Neuron (in vitro differentiated cells): ENCODE data around the gene CEACAM5.

Experiments
- H2AFZ ChIP-seq: one replicate; pipeline ENCODE4 v1.6.1; 2013; ENCODE audit warnings: low read depth, mild to moderate bottlenecking, inconsistent platforms, low read length, moderate library complexity
- H3K27me3 ChIP-seq: one replicate; pipeline ENCODE4 v1.6.1; 2013; ENCODE audit warnings: low read length; ENCODE audit not compliant: insufficient read depth
- H3K36me3 ChIP-seq: one replicate; pipeline ENCODE4 v1.6.1; 2013; ENCODE audit warnings: low read length; ENCODE audit not compliant: insufficient read depth
- H3K4me1 ChIP-seq: one replicate; pipeline ENCODE4 v1.6.1; 2013; ENCODE audit warnings: low read length; ENCODE audit not compliant: insufficient read depth
- H3K4me3 ChIP-seq: 2 replicates; pipeline ENCODE4 v1.5.1; 2013; ENCODE audit warnings: mild to moderate bottlenecking, low read length, moderate library complexity
- H3K9me3 ChIP-seq: one replicate; pipeline ENCODE4 v1.6.1; 2013; ENCODE audit warnings: low read length

The CEACAM5 gene

DNA sequence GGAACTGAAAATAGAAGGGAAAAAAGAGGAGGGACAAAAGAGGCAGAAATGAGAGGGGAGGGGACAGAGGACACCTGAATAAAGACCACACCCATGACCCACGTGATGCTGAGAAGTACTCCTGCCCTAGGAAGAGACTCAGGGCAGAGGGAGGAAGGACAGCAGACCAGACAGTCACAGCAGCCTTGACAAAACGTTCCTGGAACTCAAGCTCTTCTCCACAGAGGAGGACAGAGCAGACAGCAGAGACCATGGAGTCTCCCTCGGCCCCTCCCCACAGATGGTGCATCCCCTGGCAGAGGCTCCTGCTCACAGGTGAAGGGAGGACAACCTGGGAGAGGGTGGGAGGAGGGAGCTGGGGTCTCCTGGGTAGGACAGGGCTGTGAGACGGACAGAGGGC lies at the start of gene CEACAM5:
Gene CEACAM5, plus strand, starts transcription at position 146 of the 400 bp plus-strand sequence. Its CDS starts 106 bp downstream, at position 252.
- H3K4me3 ChIP-seq = no peak within 1 kb of the TSS
- no peaks in the 10 kb centered on the region for H3K4me1 ChIP-seq
- H3K27me3 ChIP-seq = peaks cover 49% of the 10 kb centered on the region
- no peaks in the 10 kb centered on the region for H3K36me3 ChIP-seq
- H3K9me3 ChIP-seq = no peaks in the 10 kb centered on the region
- H2AFZ ChIP-seq = no peak within 1 kb of the TSS

DNA sequence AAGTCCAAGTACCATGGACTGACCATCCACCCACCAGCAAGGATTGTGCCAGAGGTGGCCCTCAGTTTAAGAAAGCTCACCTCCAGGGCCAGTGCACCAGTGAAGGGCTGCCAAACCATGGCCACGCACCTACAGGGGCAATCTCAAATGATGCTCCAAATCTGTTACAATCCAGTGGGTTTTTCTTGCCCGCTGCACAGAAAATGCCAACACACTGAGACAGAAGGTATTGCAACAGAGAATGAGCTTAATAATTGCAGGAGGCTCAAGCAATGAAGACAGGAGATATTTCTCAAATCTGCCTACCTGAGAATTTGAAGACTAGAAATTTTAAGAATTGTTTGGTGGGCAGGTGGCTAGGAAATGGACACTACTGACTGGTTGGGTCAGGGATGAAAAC lies 42.4 kb upstream of the CEACAM5 start:
- H3K4me3 ChIP-seq = no peak overlapping the region
- H3K9me3 ChIP-seq = peaks cover 3% of the 10 kb centered on the region
- H2AFZ ChIP-seq = no peak overlapping the region
- H3K36me3 ChIP-seq = no peaks in the 10 kb centered on the region
- H3K27me3 ChIP-seq = no peaks in the 10 kb centered on the region
- H3K4me1 ChIP-seq = no peaks in the 10 kb centered on the region

DNA sequence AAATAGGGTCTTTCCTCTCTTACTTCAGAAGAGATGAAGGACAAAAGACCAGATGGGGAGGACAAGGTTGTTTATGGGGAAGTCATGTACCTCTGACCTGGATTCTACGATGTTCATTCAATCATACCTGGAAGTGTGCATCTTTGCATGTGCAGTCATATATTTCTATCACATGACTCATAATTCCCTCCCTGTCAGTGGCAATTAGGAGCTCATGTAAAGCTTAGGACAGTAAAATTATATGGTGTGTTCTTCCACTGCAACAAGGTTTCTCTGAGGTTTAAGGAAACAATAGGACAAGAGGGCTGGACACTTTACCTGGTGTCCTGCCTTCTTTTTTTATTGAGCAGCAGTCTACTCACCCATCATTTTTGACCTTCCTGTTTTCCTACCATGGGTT lies 40.1 kb upstream of the CEACAM5 start:
- Histone ChIP-seq H3K4me3 (no peak overlapping the region), H2AFZ (no peak overlapping the region)

DNA sequence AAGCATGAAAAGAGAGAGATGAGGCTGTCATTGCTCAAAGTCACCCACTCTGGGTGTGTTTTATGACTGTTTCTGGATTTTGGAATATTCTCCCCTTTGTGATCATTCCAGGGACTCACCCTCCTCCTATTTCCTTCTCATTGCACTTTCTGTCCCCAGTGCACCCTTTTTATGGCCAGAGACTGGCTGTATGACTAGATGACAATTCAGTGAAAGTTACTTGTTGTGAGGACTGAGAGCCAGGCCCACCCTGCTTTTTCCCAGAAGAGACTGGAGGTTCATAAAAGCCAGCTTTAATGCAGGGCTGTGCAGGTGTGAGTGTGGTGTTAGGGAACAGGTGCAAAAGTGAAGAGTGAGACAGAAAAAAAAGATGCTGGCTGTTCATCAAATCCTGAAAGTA lies 37.7 kb upstream of the CEACAM5 start:
- Histone ChIP-seq H3K9me3 (peaks cover 3% of the 10 kb centered on the region), H2AFZ (no peak overlapping the region)

More for the DNA sequence above, 40.1 kb upstream of the CEACAM5 start:
- no peaks in the 10 kb centered on the region for H3K4me1 ChIP-seq
- H3K36me3 ChIP-seq = no peaks in the 10 kb centered on the region
- H3K9me3 ChIP-seq = peaks cover 3% of the 10 kb centered on the region
- H3K27me3 ChIP-seq = peaks cover 3% of the 10 kb centered on the region

DNA sequence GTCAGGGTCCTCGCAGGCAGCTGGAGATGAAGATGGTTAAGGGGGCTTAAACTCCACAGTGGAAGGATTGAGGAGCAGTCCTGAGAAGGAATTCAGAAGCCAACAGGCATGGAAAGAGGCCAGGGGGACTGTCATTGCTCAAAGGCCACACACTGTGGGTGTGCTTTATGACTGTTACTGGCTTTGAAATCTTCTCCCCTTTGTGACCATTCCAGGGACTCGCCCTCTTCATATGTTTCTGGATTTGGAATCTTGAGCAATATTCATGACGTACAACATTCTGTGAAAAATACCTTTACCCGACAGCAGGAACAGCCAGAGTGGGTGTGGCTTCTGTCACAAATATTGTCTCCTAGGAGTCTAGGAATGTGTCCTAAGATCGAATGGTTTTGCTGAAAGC lies 36.9 kb upstream of the CEACAM5 start:
- H3K27me3 ChIP-seq = peaks cover 14% of the 10 kb centered on the region
- H2AFZ ChIP-seq = no peak overlapping the region
- no peaks in the 10 kb centered on the region for H3K4me1 ChIP-seq
- no peaks in the 10 kb centered on the region for H3K36me3 ChIP-seq
- H3K9me3 ChIP-seq = no peaks in the 10 kb centered on the region
- no peak overlapping the region for H3K4me3 ChIP-seq

More for the DNA sequence above, 37.7 kb upstream of the CEACAM5 start:
- Histone ChIP-seq H3K4me1 (no peaks in the 10 kb centered on the region), H3K27me3 (peaks cover 12% of the 10 kb centered on the region), H3K4me3 (no peak overlapping the region), H3K36me3 (no peaks in the 10 kb centered on the region)

DNA sequence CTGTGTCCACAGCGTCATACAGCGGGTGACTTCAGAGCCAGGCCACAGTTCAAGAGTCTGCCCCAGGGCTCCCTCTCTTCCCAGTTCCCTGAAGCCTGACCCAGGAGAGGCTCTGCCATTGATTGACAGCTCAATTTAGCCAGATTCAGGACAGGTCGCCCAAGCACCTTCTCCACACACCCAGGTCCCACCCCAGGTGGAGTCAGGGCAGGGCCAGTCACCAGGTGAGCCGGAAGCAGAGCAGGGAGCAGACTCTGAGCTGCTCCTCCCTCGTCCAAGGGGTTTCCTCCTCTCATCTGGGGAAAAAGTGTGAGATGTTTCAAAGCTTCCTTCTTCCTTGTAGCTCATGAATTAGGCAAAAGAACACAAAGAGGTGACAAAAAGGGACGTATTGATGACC lies 26.0 kb upstream of the CEACAM5 start:
- no peaks in the 10 kb centered on the region for H3K36me3 ChIP-seq
- no peaks in the 10 kb centered on the region for H3K4me1 ChIP-seq
- peaks cover 14% of the 10 kb centered on the region for H3K27me3 ChIP-seq
- H3K9me3 ChIP-seq = no peaks in the 10 kb centered on the region
- no peak overlapping the region for H3K4me3 ChIP-seq
- no peak overlapping the region for H2AFZ ChIP-seq

DNA sequence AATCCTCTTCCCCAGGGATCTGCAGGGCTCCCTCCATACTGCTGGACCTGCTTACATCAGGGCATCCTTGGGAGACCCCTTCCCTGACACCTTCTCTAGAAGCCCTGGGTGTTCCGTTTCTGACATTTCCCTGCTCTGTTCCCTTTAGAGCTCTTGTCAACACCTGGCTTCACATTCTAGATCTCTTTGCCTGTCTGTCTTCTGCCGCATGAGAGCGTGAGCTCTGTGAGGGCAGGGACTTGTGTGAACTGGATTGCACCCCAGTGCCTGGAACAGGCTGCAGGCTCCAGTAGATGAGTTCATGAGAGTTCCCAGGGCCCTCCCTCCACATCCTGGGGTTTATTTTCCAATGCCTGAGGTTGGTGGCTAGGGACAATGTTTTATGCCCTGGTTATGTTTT lies 21.0 kb upstream of the CEACAM5 start:
- no peaks in the 10 kb centered on the region for H3K36me3 ChIP-seq
- H3K27me3 ChIP-seq = peaks cover 14% of the 10 kb centered on the region
- H3K4me1 ChIP-seq = peaks cover 3% of the 10 kb centered on the region
- no peak overlapping the region for H2AFZ ChIP-seq
- no peak overlapping the region for H3K4me3 ChIP-seq
- H3K9me3 ChIP-seq = no peaks in the 10 kb centered on the region

DNA sequence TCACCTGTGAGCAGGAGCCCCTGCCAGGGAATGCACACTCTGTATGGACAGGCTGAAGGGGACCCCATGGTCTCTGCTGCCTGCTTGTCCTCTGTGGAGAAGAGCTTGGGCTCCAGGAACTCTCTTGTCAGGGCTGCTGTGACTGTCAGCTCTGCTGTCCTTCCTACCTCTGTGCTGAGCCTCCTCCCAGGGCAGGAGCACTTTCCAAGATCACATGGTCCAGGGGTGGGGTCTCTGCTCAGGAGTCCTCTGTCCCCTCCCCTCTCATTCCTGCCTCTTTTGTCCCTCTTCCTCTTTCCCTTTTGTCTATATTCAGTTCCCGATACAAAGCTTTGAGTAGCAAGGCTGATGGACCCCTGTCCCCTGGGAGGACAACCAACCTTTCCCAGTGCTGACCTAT lies 20.3 kb upstream of the CEACAM5 start, which contains the start of gene CEACAM7:
Gene CEACAM7, minus strand, starts transcription at position 173 of the 400 bp plus-strand sequence. Its CDS starts 105 bp downstream, at position 68.
- Histone ChIP-seq H3K27me3 (peaks cover 14% of the 10 kb centered on the region), H3K4me1 (peaks cover 3% of the 10 kb centered on the region)

DNA sequence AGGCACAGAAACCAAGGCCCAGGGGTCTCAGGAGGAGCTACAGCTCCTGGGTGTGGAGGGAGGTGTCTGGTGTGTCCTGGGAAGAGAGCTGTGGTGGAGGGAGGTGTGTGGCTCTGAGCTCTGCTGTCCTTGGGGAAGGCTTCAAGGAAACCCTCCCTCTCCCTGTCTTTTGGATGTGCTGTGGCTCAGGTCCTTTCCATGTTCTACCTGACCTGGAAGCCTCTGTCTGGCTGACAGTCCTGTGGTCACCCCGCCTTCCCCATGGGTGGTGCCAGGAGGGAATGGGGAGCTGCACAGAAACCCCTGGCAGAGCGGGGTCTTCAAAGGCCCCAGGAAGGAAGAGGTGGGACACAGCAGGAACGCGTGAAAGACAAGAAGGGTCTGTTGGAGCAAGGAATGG lies 19.7 kb upstream of the CEACAM5 start:
- Histone ChIP-seq H2AFZ (no peak overlapping the region), H3K4me3 (no peak overlapping the region), H3K9me3 (no peaks in the 10 kb centered on the region), H3K4me1 (peaks cover 3% of the 10 kb centered on the region), H3K36me3 (no peaks in the 10 kb centered on the region), H3K27me3 (peaks cover 10% of the 10 kb centered on the region)

More for the DNA sequence above, 20.3 kb upstream of the CEACAM5 start, which contains the start of gene CEACAM7:
- Histone ChIP-seq H3K9me3 (no peaks in the 10 kb centered on the region), H2AFZ (no peak within 1 kb of the TSS), H3K36me3 (no peaks in the 10 kb centered on the region), H3K4me3 (no peak within 1 kb of the TSS)

DNA sequence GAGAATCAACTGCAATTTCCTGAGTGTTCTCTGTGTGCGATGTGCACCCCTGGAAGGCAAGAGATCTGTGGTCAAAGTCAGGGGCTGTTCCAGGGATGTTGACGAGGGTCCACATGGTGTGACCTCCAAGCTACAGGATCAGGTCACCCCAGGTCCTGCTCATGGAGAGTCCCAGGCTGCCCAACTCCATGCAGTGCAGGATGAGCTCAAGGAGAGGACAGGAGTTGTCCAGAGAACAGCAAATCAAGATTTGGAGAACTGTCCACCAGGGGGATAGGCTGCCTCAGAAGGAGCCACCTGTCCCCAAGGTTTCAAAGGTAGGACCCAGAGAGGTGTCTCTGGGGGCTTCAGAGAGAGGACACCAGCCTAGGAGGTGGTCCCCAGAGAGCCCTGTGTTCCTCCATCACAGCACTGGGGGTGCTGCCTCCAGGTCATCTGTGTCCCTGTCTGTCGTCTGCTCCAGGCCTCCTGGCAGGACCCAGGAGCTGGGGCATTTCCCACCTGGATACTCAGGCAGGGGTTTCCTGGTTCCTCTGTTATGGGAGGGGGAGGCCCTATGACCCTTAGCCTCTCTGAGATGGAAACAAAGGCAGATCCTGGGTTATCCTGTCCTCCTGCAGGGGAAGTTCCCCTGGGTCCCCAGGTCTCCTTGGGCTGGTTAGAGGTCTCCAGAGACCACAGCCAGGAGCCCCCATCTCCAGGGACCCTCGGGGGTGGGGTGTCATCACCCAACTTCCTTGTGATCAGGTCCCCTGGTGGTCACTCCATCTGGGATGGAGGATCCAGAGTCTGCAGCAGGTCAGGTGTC lies 18.2 kb upstream of the CEACAM5 start:
- Histone ChIP-seq H3K4me3 (no peak overlapping the region), H2AFZ (no peak overlapping the region), H3K27me3 (no peaks in the 10 kb centered on the region)

DNA sequence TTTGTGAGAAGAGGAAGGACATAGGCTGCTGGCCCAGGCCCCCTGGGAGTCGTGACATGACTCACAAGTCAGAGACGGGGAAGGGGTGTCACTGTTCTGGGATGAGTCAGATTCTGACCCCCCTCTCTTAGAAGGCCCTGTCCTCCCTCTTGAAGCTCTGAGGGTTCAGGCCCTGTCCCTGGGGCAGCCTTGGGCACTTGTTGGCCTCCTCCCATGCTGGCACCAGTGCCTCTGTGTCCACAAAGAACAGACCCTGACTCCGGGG lies 17.7 kb upstream of the CEACAM5 start:
- Histone ChIP-seq H3K4me3 (no peak overlapping the region), H3K9me3 (no peaks in the 10 kb centered on the region)

More for the DNA sequence above, 18.2 kb upstream of the CEACAM5 start:
- H3K4me1 ChIP-seq = peaks cover 3% of the 10 kb centered on the region
- no peaks in the 10 kb centered on the region for H3K36me3 ChIP-seq
- H3K9me3 ChIP-seq = no peaks in the 10 kb centered on the region

DNA sequence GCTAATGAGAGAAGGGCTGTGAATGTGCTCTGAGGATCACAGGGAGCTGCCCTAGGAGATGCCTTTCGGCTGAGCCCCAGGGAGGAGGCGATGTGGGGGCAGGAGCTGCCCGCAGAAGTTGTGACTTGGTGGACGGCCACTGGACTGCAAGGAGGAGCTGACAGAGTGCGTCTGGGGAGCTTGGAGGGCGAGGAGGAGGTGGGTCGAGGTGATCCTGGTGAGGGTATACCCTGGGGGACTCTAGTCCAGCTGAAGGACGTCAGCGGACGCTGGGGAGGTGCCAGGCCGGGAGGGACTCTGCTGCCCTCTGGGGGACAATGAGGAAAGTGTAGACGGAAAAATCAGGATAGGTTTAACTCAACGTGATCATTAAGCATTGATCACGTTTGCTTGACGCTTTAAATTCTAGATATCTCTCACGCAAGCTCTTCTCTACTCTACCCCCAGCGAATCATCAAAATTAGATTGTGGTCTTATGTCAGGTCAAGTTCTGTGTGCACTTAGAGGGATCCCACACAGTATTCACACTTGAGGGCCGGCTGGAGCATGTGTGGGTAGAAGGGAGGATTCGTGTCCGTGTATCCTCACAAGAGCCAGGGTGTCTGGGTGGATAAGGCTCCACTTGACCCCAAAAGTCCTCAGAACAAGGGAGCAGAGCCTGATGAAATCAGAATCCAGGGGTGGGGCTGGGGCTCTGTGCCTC lies 17.0 kb upstream of the CEACAM5 start:
- Histone ChIP-seq H3K4me3 (no peak overlapping the region), H3K36me3 (no peaks in the 10 kb centered on the region), H3K4me1 (peaks cover 3% of the 10 kb centered on the region), H3K27me3 (no peaks in the 10 kb centered on the region), H2AFZ (no peak overlapping the region), H3K9me3 (no peaks in the 10 kb centered on the region)

More for the DNA sequence above, 17.7 kb upstream of the CEACAM5 start:
- H3K4me1 ChIP-seq = peaks cover 3% of the 10 kb centered on the region
- H3K36me3 ChIP-seq = no peaks in the 10 kb centered on the region
- no peaks in the 10 kb centered on the region for H3K27me3 ChIP-seq
- H2AFZ ChIP-seq = no peak overlapping the region

DNA sequence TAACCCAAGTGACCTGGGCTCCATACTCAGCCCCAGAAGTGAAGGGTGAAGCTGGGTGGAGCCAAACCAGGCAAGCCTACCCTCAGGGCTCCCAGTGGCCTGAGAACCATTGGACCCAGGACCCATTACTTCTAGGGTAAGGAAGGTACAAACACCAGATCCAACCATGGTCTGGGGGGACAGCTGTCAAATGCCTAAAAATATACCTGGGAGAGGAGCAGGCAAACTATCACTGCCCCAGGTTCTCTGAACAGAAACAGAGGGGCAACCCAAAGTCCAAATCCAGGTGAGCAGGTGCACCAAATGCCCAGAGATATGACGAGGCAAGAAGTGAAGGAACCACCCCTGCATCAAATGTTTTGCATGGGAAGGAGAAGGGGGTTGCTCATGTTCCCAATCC lies 14.2 kb upstream of the CEACAM5 start:
- Histone ChIP-seq H3K4me3 (no peak overlapping the region), H2AFZ (no peak overlapping the region), H3K4me1 (no peaks in the 10 kb centered on the region), H3K27me3 (no peaks in the 10 kb centered on the region), H3K9me3 (no peaks in the 10 kb centered on the region), H3K36me3 (no peaks in the 10 kb centered on the region)
